ENCODE data around the gene TNFSF9.
A peak's percentile ranks its signal among the peaks of the same experiment; 100 is the strongest.

Gene TNFSF9

DNA sequence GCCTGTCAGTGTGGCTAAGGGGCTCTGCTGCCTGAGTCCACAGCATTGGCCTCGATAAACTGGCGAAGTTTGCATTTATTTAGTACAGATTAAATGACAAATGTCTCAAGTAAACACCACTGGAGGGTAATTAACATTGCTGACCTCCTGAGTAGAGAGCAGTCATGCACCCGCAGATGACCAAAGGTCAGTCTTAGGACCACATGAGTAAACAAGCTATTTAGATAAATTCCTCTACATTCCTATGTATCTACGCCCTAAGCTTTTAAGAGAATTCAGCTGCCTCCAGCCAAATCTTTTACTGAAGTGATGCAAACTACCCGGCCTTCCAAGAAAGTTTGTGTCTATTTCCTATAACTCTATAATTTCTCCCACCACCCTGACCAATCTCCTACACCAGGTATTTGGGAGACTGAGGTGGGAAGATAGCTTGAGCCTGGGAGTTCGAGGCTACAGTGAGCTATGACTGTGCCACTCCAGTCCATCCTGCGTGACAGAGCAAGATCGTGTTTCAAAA, 37.2 kb downstream of the TNFSF9 start:
- no peak for DNase-seq (ENCODE audit: insufficient read length, low spot score)
- FAIRE-seq: no peak
- TF ChIP-seq TAF1 (IDR thresholded peaks at IDR 0.05; ENCODE audit: low read depth, low read length) (no peak), POLR2A (IDR thresholded peaks at IDR 0.05; ENCODE audit: low read depth, low read length) (no peak), SPI1 (IDR thresholded peaks at IDR 0.05; ENCODE audit: low read depth, low read length) (no peak), PAX5 (IDR thresholded peaks at IDR 0.05; ENCODE audit: insufficient read depth, low read length, severe bottlenecking) (no peak), POLR2AphosphoS5 (IDR thresholded peaks at IDR 0.05; ENCODE audit: low read depth, low read length) (no peak), POU2F2 (IDR thresholded peaks at IDR 0.05; ENCODE audit: low read depth, low read length) (no peak)

DNA sequence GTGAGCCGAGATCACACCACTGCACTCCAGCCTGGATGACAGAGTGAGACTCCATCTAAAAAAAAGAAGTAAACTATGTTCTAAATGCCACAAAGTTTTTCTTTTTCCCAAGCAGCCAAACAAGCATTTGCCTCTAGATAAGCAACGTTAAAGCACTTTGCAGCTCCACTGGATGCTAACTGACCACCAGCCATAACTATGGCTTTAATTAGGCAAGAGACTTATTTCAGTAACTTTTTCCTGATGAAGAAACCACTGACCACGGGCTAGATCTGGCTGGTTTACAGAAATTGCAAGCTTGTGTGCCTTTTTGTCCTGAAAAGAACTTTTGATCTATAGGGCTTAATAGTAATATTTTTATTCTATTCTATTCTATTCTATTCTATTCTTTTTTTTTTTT, 38.0 kb downstream of the TNFSF9 start:
- TF ChIP-seq POLR2AphosphoS5 (IDR thresholded peaks at IDR 0.05; ENCODE audit: low read depth, low read length) (no peak), PAX5 (IDR thresholded peaks at IDR 0.05; ENCODE audit: insufficient read depth, low read length, severe bottlenecking) (no peak), TAF1 (IDR thresholded peaks at IDR 0.05; ENCODE audit: low read depth, low read length) (no peak), POLR2A (IDR thresholded peaks at IDR 0.05; ENCODE audit: low read depth, low read length) (no peak), SPI1 (IDR thresholded peaks at IDR 0.05; ENCODE audit: low read depth, low read length) (no peak), POU2F2 (IDR thresholded peaks at IDR 0.05; ENCODE audit: low read depth, low read length) (no peak)
- no peak for FAIRE-seq
- DNase-seq (ENCODE audit: insufficient read length, low spot score): no peak

DNA sequence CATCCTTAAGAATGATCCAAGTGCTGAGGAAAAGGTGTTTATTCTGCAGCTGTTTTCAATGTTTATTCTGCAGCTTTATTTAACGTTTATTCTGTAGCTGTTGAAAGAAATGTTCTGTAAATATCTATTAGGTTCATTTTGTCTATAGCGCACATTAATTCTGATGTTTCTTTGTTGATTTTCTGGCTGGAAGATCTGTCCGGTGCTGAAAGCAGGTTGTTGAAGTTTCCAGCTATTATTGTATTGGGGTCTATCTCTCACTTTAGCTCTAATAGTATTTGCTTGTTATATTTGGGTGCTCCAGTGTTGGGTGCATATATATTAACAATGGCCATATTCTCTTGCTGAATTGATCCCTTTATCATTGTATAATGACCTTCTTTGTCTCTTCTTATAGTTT, 39.9 kb downstream of the TNFSF9 start:
- FAIRE-seq: no peak
- DNase-seq (ENCODE audit: insufficient read length, low spot score): no peak
- no peak for TF ChIP-seq TAF1 (IDR thresholded peaks at IDR 0.05; ENCODE audit: low read depth, low read length)
- no peak for TF ChIP-seq POU2F2 (IDR thresholded peaks at IDR 0.05; ENCODE audit: low read depth, low read length)
- no peak for TF ChIP-seq PAX5 (IDR thresholded peaks at IDR 0.05; ENCODE audit: insufficient read depth, low read length, severe bottlenecking)
- TF ChIP-seq POLR2A (IDR thresholded peaks at IDR 0.05; ENCODE audit: low read depth, low read length): no peak
- no peak for TF ChIP-seq SPI1 (IDR thresholded peaks at IDR 0.05; ENCODE audit: low read depth, low read length)
- no peak for TF ChIP-seq POLR2AphosphoS5 (IDR thresholded peaks at IDR 0.05; ENCODE audit: low read depth, low read length)

DNA sequence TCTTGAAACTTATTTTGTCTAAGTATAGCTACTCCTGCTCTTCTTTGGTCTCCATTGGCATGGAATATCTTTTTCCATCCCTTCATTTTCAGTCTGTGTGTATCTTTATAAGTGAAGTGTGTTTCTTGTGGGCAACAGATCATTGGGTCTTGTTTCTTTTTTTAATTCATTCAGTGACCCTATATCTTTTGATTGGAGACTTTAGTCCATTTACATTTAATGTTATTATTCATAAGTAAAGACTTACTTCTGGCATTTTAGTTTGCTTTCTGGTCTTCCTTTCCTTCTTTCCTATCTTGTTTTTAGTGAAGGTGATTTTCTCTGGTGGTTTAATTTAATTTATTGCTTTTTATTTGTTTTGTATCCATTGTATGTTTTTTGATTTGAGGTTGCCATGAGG, 40.3 kb downstream of the TNFSF9 start:
- FAIRE-seq (no peak), DNase-seq (ENCODE audit: insufficient read length, low spot score) (no peak)
- TF ChIP-seq SPI1 (IDR thresholded peaks at IDR 0.05; ENCODE audit: low read depth, low read length): no peak
- no peak for TF ChIP-seq TAF1 (IDR thresholded peaks at IDR 0.05; ENCODE audit: low read depth, low read length)
- TF ChIP-seq POLR2AphosphoS5 (IDR thresholded peaks at IDR 0.05; ENCODE audit: low read depth, low read length): no peak
- TF ChIP-seq PAX5 (IDR thresholded peaks at IDR 0.05; ENCODE audit: insufficient read depth, low read length, severe bottlenecking): no peak
- TF ChIP-seq POU2F2 (IDR thresholded peaks at IDR 0.05; ENCODE audit: low read depth, low read length): no peak
- TF ChIP-seq POLR2A (IDR thresholded peaks at IDR 0.05; ENCODE audit: low read depth, low read length): no peak

DNA sequence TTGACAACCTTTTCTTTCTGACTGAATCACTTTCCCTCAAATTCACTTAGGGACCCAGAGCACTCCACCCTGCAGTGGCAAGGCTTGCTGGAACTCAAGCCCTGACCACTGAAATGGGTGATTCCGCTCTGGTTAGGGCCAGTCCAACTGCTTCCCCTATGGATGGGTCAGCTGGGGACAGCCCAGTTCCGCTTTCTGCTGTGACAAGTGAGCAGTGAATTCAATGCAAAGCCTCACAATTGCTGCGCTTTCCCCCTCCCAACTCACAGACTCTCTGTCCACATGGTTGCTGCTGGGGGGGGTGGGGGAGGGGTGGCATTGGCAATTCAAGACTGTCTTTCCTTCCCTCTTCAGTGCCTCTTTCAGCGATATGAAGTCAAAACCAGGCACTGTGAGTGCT, 41.4 kb downstream of the TNFSF9 start:
- FAIRE-seq: no peak
- no peak for DNase-seq (ENCODE audit: insufficient read length, low spot score)
- TF ChIP-seq PAX5 (IDR thresholded peaks at IDR 0.05; ENCODE audit: insufficient read depth, low read length, severe bottlenecking): no peak
- TF ChIP-seq TAF1 (IDR thresholded peaks at IDR 0.05; ENCODE audit: low read depth, low read length): no peak
- no peak for TF ChIP-seq POU2F2 (IDR thresholded peaks at IDR 0.05; ENCODE audit: low read depth, low read length)
- TF ChIP-seq POLR2A (IDR thresholded peaks at IDR 0.05; ENCODE audit: low read depth, low read length): no peak
- no peak for TF ChIP-seq POLR2AphosphoS5 (IDR thresholded peaks at IDR 0.05; ENCODE audit: low read depth, low read length)
- TF ChIP-seq SPI1 (IDR thresholded peaks at IDR 0.05; ENCODE audit: low read depth, low read length): no peak

DNA sequence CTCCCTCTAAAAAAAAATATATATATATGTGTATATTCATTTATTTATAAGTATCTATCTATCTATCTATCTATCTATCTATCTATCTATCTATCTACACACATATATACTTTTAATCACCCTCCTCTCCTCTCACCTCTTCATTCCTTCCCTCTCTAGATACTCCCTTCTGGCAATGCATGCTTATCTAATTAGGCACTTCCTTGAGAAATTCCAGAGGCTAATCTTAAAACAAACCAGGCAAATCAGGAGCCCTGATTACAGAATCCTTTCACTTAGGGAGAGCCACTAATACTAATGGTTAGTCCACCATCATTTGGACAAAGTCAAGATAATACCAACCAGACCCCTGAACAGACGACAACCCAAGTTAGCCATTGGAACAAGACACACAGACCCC, 42.5 kb downstream of the TNFSF9 start:
- DNase-seq (ENCODE audit: insufficient read length, low spot score) (no peak), FAIRE-seq (no peak)
- no peak for TF ChIP-seq POU2F2 (IDR thresholded peaks at IDR 0.05; ENCODE audit: low read depth, low read length)
- no peak for TF ChIP-seq POLR2A (IDR thresholded peaks at IDR 0.05; ENCODE audit: low read depth, low read length)
- no peak for TF ChIP-seq SPI1 (IDR thresholded peaks at IDR 0.05; ENCODE audit: low read depth, low read length)
- no peak for TF ChIP-seq POLR2AphosphoS5 (IDR thresholded peaks at IDR 0.05; ENCODE audit: low read depth, low read length)
- no peak for TF ChIP-seq PAX5 (IDR thresholded peaks at IDR 0.05; ENCODE audit: insufficient read depth, low read length, severe bottlenecking)

DNA sequence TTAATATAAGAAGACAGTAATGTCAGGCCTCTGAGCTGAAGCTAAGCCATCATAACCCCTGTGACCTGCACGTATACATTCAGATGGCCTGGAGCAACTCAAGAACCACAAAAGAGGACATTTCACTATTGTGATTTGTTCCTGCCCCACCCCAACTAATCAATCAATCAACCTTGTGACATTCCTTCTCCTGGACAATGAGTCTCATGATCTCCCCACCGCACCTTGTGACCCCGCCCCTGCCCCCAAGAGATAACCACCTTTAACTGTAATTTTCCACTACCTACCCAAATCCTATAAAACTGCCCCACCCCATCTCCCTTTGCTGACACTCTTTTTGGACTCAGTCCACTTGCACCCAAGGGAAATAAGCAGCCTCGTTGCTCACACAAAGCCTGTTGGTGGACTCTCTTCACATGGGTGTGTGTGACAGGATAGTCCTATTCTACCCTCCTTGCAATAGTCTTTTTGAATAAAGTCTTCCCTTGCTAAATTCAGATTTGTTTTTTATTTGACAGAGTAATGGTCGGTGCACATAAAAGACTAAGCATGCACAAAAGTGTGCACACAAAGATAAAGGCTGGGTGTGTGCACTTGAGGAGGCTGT, 46.1 kb downstream of the TNFSF9 start:
- DNase-seq (ENCODE audit: insufficient read length, low spot score) (no peak), FAIRE-seq (no peak)
- no peak for TF ChIP-seq TAF1 (IDR thresholded peaks at IDR 0.05; ENCODE audit: low read depth, low read length)
- no peak for TF ChIP-seq POU2F2 (IDR thresholded peaks at IDR 0.05; ENCODE audit: low read depth, low read length)
- TF ChIP-seq SPI1 (IDR thresholded peaks at IDR 0.05; ENCODE audit: low read depth, low read length): no peak
- no peak; the same call in 1 of the 2 replicates for TF ChIP-seq POLR2A (IDR thresholded peaks at IDR 0.05; ENCODE audit: low read depth, low read length)
- no peak for TF ChIP-seq PAX5 (IDR thresholded peaks at IDR 0.05; ENCODE audit: insufficient read depth, low read length, severe bottlenecking)

DNA sequence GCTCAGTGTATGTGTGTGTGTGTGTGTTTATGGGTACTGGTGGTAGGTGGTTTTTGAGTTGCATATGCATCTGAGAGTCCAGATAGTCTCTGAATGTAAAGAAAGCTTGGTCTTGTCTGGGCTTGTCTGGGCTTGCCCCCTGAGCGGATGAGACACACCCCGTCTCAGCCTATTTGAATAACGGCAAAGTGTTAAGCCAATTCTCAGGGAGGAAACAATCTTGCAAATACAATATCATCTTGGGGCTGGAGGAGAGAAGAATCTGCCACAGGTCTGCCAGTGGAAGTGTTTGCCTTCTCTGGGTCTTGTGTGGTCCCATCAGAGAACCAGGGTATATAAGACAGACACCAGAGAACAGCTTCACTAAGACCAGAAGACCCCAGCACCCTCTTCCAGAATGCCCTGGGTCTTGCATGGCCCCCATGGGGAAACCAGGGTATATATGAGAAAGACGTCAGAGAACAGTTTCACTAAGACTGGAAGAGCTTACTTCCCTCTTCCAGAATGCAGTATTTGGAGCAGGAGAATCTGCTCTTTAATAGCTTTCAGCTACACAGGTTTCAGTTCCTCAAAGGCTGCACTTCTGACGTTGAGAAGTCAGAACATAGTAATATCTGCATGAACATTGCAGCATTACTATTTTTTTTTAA, 46.8 kb downstream of the TNFSF9 start:
- TF ChIP-seq PAX5 (IDR thresholded peaks at IDR 0.05; ENCODE audit: insufficient read depth, low read length, severe bottlenecking): no peak
- peak; percentile 76 for TF ChIP-seq POLR2A (IDR thresholded peaks at IDR 0.05; ENCODE audit: low read depth, low read length)
- peak; percentile 67 for TF ChIP-seq POLR2AphosphoS5 (IDR thresholded peaks at IDR 0.05; ENCODE audit: low read depth, low read length)
- peak; percentile 99 for TF ChIP-seq SPI1 (IDR thresholded peaks at IDR 0.05; ENCODE audit: low read depth, low read length)
- TF ChIP-seq POU2F2 (IDR thresholded peaks at IDR 0.05; ENCODE audit: low read depth, low read length): peak; percentile 98
- peak; percentile 81 for TF ChIP-seq TAF1 (IDR thresholded peaks at IDR 0.05; ENCODE audit: low read depth, low read length)
- peak; percentile 99 for FAIRE-seq
- DNase-seq (ENCODE audit: insufficient read length, low spot score): no peak

DNA sequence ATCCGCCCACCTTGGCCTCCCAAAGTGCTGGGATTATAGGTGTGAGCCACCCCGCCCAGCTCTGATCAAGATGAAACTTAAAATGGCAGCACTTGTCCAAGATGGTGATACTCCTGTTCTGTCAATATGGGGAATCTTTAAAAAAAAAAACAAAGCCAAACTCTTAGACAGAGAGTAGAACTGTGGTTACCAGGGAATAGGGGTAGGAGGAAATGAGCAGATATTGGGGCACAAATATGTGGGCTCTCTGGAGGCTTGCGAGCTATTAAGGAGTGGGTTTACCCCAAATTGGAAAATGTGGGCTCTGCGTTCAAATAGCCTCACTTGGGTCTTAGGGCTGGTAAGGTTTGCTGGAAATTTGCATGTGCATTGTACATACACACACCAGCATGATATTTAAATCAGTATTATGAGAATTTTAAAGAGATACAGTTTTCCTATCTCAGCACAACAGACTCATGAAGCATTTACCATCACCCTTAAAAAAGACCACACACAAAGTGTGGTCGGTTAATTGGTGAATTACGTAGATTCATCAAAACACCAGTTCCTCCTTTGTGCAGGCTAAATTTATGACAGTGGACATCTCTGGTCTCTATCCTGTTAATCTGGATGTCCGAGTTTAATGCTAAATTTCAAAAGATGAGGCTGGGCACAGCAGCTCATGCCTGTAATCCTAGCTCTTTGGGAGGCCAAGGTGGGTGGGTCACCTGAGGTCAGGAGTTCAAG, 48.8 kb downstream of the TNFSF9 start:
- peak; percentile 87 for TF ChIP-seq SPI1 (IDR thresholded peaks at IDR 0.05; ENCODE audit: low read depth, low read length)
- TF ChIP-seq PAX5 (IDR thresholded peaks at IDR 0.05; ENCODE audit: insufficient read depth, low read length, severe bottlenecking): no peak
- peak; percentile 63; the same call in 1 of the 2 replicates for TF ChIP-seq POU2F2 (IDR thresholded peaks at IDR 0.05; ENCODE audit: low read depth, low read length)
- TF ChIP-seq POLR2A (IDR thresholded peaks at IDR 0.05; ENCODE audit: low read depth, low read length): no peak
- TF ChIP-seq POLR2AphosphoS5 (IDR thresholded peaks at IDR 0.05; ENCODE audit: low read depth, low read length): no peak
- no peak for TF ChIP-seq TAF1 (IDR thresholded peaks at IDR 0.05; ENCODE audit: low read depth, low read length)
- DNase-seq (ENCODE audit: insufficient read length, low spot score) (no peak), FAIRE-seq (no peak)
